GM18502 (cell line): ENCODE data around the gene SPAG9.

Experiments used
- ATAC-seq: cut with Tn5 transposase; IDR thresholded peaks from one replicate; pipeline ENCODE4 v1.9.1; 2021; ENCODE audit warnings: mild to moderate bottlenecking; ENCODE audit not compliant: unreplicated experiment, poor library complexity

SPAG9 gene

DNA sequence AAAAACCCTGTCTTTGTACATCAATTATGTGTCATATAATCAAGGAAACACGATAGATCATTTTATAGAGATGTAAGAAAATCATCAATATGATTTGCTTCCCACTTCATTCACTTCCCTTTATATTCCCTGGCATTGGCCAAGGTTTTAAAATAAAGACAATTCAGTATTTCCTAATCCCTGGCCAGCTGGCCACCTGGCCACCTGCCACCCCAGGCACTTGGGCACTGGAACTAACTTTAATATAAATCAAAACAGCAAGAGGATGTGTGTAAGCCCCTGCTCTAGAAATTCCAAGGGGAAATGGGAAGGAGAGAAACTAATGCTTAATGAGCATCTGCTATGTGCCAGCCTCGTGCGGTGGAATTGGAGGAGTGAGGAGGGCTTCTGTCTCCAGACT lies 195.9 kb downstream of the SPAG9 start:
- ATAC-seq = no peak

GRCh38 chr17:50924300-50924699 lies 196.4 kb downstream of the SPAG9 start:
- ATAC-seq = no peak

GRCh38 chr17:50923611-50924010 lies 197.1 kb downstream of the SPAG9 start:
- no peak for ATAC-seq

- no peak for ATAC-seq
Measured at GRCh38 chr17:50922721-50923405, 197.8 kb downstream of the SPAG9 start.

DNA sequence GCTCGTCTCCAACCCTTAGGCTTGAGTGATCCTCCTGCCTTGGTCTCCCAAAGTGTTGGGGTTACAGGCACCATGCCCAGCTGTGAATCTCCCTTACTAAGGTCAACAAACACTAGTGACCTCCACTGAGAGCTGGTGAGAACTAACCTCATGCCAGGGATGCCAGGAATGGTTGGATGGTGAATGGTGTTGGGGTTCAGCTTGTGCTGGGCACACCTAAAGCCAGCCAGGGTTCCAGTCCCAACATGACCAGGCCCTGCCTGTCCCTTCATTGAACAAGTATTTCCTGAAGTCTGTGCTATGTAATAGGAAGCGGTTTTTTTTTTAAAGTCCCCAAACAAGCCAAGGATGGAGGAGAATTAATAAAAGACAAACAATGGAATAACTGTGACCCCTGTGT lies 198.6 kb downstream of the SPAG9 start:
- no peak for ATAC-seq

- no peak for ATAC-seq
Measured at GRCh38 chr17:50920891-50921586, 199.6 kb downstream of the SPAG9 start.

DNA sequence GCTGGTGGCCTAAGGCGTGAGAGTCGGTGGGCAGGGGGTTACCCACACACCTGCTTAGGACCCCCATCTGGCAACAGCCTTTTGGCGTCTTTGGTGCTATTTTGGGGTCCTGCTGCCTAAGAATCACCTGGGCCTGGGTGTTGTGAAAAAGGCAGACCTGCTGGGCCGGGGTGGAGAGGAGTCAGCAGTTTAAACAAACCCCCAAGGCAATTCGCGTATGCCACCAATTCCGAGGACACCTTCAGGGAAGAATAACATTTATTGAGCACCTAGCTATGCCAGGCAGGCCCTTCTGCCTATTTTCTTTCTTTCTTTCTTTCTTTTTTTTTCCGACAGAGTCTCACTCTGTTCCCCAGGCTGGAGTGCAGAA lies 200.6 kb downstream of the SPAG9 start:
- no peak for ATAC-seq

DNA sequence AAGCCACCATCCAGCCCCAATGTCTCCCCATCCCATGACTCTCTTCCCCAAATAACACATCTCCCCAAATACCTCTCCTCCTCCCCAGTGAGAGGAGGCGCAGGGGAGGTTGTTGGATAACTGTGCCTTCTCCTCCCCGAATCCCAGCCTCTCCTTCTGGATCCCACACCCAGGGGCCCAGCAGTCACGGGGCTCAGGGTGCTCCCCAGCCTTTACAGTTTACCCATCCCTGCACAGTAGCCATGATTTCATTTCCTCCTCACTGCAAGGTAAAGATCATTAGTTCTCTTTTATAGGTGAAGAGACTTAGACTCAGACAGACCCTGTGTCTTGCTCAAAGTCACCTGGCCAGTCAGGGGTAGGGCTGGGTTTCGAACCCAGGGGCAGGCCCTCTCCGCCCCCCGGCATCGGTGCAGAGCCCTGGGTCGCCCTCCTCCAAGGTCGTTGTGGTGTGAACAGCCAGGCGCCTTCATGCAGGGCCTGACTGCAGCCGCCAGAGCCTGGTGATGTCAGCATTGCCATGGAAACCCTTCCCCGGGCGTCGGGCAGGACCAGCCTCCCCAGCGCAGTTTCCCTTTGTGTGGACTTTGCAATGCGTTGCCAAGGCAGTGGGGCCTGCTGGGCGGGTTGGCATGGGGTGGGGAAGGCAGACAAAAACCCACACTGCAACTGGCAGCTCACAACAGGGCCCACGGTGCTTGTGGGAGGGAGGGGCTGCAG lies 201.2 kb downstream of the SPAG9 start:
- ATAC-seq = peak; percentile 63

DNA sequence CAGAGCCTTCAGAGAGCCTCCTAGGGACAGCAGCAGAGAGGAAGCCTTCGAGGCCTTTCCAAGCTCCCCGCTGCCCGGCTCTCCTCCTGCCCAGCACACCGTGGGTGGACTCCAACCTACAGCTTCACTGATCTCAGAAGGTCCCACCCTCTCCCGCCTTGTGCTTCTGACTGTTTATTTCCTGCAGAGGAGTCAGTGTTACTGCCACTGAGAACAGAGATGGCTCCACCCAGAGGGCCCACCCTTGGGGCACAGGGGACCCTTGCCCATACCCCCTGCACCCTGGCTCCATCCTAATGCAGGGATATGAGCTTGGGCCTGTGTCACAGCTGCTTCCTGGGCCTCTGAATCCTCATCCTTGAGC lies 201.8 kb downstream of the SPAG9 start:
- no peak for ATAC-seq

DNA sequence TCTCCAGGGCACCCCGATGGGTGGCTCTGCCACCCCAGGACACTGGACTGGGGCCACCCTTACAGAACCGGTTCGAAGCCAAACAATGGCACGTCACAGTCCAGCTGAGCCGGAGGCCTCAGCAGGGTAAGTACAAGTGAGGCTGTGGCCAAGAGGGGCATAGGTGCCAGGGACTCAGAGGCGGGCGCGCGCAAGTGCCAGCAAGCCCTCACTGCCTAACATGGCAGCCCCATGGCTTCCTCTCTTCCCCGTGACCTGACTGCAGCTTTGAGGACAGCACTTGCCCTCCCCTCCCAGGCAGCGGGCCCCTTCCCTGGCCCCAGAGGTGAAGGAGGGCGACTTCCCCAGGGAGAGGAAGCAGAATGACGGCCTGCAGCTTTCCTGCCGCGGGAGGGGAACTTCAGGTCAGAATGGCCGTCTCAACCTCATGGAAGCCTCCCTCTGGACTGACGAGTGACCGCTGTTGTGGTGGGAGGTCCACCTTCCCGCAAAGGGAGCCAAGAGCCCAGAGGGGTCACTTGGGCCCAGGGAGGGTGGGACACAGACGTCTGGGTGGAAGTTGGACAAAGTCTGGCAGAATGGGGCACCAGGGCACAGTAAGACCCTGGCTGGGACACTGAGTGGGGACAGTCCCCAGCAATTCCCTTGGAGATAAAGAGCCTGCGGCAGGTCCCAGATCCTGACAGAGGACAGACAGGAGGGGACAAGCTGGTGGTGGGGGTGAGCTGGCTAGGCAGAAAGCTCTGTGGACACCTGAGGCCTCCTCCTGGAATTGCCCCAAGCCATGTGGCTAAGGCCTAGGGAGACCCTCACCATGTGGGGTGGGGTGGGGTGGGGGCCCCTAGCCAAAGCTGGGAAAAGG lies 202.4 kb downstream of the SPAG9 start:
- no peak for ATAC-seq

DNA sequence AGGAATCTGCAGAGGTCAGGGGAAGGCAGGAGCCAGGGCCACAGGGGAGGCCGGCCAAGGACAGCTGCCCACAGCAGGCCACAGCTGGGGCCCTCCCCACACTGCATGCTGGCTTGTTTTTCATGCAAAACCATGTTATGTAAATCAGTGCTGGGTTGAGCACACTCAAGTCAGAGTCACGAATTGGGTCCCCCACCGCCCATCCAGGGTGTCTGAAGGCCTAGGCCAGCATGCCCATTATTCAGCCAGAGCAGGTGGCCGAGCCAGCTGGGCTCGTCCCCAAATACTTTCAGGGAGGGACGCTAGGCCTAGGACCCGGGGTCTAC lies 203.3 kb downstream of the SPAG9 start:
- ATAC-seq = peak; percentile 82

DNA sequence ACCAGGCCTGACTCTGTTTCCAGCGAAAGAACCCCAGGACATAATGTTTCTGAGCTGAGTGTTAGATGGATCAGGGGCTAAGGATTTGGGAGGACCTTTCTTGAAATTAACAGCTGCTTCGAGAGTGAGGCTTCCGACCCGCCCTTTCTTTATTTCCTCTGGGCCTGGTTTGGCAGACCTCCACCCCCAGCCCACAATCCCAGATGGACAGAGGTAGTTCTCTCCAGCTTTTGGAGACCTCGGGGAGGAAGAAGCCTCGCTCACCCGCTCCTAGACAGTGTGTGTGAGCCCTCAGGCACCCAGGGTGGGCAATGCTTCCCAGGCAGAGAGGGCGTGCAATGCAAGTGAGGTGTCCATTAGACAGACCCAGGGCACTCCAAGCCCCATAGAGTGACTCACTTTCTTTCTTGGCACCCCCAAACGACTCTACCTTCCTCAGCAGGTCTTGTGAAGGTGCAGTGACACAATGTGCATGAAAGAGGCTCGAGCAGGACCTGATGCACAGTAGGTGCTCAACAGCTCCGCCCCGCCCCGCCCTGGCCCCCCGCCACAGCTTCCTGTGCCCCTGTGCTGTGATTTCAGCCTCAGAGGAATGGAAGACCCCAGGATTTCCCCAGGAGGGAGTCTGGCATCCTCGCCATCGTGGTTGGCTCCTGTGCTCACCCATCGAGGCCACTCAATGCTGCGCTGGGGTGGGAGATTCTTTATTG lies 203.8 kb downstream of the SPAG9 start:
- ATAC-seq = no peak

- no peak for ATAC-seq
Measured at GRCh38 chr17:50916026-50916707, 204.5 kb downstream of the SPAG9 start.

GRCh38 chr17:50914505-50915063 lies 206.1 kb downstream of the SPAG9 start:
- no peak for ATAC-seq

DNA sequence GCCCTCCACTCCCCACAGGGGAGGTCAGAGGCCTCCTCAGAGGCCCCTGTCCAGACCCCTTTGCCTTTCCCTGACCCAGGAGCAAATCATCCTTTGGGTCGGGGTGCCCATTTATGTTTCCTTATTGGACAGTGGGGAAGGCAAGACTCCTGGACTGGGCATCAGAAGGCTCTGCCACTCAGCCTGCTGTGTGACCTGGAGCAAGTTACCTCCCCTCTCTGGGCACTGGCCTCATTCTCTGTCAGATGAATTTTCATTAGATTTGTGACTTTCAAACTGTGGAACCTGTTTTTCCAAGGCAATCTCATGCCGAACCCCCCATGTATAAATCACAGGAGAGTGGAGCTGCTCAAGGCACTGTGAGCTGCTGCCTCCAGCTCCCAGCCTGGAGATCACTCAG lies 207.5 kb downstream of the SPAG9 start:
- no peak for ATAC-seq
